GM21360 (cell line): ENCODE results near the gene OLA1.

Source experiments
- ATAC-seq: cut with Tn5 transposase; IDR thresholded peaks from one replicate; pipeline ENCODE4 v1.9.1; 2021; ENCODE audit warnings: mild to moderate bottlenecking, moderate library complexity; ENCODE audit not compliant: unreplicated experiment

The OLA1 gene

DNA sequence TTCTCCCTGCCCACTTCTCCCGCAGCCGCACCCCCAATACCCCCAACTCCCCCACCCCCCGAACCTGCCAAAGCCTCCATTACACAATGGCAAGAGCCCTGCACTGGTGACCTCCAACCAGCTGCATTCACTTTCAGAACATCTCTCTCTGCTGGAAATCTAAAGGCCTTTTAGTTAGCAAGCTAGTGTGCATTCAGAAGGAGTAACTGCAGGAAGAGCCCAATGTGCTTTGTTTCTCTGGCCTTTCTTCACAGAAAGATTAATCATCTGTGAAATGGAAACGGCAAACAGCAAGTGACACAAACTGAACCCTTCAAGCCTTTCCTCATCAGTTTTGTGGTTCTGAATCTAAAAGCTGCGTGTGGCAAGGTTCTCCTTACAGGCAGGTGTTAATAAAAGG, 124.2 kb downstream of the OLA1 start:
- ATAC-seq, result no peak

DNA sequence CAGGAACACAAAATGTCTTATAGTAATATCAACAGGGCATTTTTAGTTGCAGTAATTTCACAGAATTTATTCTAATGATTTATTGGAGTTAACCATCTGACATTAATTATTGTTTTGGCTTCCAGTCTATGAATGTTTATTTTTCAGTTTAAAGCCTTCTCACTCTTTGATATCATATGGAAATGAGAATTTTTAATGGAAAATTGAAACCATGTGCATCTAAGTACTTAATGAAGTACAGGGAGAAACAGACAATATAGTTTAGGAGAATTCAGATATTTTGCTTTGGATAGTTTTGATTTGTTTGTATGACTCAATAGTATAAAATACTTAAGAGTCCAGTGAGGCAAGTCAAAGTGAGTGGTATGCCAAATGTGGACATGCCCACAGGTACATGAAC, 126.1 kb downstream of the OLA1 start:
- ATAC-seq, result no peak

- no peak for ATAC-seq
These were observed 126.7 kb downstream of the OLA1 start for GRCh38 chr2:174121612-174122011.

DNA sequence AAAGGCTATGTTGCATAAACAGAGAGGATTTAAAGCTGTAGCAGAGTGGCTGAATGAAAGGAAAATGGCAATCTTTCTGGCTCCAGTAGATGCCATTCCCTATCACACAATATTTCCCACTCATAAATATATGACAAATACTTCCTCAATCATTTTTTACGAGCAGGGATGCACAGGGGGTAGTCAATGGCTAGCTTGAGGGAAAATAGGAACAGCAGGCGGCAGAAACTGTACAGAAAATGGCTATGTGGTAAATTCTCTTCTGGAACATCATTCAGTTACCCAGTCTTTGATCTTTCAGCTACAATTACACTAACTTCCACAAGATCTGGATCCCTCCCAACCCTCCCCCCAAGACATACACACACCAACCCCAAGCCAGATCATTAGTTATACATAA, 127.2 kb downstream of the OLA1 start:
- no peak for ATAC-seq

DNA sequence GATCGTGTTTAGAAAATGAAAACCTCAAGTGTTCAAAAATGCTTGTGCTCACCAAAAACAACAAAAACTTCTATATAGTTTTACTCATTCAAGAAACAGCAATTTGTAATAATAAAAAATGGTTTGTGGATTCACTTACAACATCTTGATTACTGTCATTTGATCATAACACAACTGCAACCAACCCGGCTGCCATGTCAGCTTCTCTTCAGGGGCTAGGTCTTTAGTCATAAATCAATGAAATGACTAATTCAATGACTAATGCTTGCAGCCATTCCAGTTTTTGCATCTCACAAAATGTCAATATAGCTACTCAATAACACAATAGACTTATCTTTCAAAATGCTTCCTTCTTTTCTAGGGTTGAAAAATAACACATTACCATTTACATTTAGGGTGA, 128.0 kb downstream of the OLA1 start:
- ATAC-seq, result no peak

DNA sequence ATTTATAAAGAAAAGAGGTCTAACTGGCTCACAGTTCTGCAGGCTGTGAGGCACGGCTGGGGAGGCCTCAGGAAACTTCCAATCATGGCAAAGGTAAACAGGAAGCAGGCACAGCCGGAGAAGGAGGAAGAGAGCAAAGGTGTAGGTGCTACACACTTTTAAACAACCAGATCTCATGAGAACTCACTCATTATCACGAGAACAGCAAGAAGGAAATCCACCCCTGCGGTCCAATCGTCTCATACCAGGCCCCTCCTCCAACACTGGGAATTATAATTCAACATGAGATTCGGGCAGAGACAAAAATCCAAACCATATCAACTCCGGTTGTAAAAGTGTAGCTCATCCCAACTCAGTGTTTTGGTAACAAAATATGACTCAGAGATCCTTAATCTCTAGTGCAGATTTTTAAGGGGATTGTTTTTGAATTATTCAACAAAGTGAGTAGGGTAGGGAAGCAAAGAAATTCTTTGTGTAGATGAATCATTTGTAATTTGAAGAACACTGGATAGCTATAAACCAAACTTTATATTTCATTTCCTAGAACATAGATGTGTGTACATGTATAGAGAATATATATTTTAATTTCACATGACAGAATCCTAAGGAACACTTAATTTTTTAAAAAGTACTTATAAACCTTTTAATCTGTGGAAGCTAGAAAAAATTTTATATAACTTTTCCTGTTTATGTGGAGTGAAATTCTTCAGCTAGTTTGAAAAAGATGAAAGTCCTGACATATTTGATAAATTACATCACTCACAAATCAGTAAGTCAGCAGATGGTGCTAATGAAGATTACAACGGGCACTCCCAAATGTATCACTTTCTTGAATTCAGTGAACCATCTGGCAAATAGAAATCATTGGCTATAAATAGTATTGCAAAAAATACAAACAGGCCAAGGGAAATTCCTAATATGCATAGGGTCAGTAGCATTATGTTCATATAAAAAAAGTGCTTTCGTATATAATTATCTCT, 130.1 kb downstream of the OLA1 start:
- no peak for ATAC-seq

- ATAC-seq, result no peak
These were observed 136.3 kb downstream of the OLA1 start for GRCh38 chr2:174112073-174112472.

- ATAC-seq, result no peak
These were observed 139.8 kb downstream of the OLA1 start for GRCh38 chr2:174108579-174108978.

DNA sequence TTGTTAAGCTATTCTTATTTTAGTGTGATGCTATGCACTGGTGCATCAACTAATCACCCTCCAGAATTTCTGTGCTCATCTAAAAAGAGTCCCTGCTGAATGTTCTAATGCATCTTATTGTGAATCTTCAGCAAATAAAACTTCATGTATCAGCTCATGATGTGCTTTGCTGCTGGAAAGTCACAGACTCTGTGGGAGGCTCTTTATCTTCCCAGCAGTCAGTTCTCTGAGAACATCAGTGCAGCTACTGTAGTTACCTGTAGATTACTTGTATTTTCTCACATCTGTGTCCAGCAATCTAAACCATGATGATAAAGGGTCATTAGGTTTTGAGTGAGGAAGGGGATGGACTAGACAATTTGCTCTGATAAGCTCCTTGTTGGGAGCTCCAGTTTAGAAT, 141.6 kb downstream of the OLA1 start:
- ATAC-seq, result no peak

GRCh38 chr2:174094542-174094941, 153.8 kb downstream of the OLA1 start:
- no peak for ATAC-seq

DNA sequence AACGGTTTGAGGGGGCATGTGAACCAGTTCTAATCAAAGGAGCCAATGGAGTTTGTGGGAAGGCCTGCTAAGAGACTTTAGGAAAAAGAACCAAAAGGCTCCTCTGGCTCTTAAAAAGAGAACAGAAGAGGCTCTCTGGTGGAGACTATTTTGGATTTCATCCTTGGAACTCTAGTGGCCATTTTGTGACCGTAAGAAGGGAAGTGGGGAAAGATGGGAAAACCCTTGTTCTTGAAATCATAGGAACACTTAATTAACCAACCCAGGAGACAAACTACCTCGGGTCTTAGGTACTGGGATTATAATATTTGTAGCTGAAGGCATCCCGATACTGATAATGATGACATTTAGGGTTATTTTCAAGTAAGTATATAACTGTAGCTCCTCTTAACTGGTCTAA, 157.9 kb downstream of the OLA1 start:
- no peak for ATAC-seq

DNA sequence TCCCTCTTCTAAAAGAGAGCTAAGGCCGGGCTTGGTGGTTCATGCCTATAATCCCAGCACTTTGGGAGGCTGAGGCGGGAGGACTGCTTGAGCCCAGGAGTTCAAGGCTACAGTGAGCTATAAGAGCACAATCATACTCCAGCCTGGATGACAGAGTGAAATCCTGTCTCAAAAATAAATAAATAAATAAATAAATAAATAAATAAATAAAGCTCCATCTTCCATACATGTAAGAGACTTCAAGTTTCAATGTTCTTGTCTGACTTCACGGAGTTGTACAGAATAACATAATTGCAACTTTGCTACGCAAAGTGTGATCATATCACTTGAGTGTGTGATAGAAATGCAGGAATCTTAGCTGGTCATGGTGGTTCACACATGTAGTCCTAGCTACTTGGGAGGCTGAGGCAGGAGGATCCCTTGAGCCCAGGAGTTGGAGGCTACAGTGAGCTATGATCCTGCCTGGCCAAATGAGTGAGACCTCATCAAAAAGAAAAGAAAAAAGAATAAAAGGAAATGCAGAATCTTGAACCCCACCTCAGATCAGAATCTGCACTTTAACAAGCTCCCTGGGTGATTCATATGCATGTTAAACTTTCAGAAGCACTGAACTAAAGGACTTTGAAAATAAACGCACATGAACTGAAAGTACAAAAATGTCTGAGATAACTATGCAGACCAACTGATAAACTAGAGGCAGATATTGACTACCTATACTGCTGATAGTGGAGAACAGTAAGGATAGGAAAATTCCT, 159.4 kb downstream of the OLA1 start:
- ATAC-seq, result no peak

GRCh38 chr2:174086708-174087107, 161.6 kb downstream of the OLA1 start:
- no peak for ATAC-seq

DNA sequence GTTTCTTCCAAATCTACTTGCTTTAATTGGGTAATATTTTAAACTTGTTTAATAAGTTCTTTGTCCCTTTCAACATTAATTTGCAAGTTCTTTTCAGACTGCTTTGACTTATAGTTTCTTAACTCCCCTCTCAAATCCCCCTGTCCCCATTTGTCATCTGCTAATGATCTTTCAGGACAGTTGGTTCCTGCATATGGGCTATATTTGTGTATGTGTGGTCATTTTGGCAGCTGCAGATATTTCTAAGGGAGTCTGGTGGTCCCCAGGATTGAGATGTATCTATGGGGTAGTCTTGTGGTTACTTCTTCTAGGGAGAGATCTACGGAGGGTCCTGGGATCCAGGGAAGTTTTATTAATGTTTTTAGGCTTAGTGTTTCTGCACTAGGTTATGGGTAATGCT, 162.6 kb downstream of the OLA1 start:
- ATAC-seq, result no peak

DNA sequence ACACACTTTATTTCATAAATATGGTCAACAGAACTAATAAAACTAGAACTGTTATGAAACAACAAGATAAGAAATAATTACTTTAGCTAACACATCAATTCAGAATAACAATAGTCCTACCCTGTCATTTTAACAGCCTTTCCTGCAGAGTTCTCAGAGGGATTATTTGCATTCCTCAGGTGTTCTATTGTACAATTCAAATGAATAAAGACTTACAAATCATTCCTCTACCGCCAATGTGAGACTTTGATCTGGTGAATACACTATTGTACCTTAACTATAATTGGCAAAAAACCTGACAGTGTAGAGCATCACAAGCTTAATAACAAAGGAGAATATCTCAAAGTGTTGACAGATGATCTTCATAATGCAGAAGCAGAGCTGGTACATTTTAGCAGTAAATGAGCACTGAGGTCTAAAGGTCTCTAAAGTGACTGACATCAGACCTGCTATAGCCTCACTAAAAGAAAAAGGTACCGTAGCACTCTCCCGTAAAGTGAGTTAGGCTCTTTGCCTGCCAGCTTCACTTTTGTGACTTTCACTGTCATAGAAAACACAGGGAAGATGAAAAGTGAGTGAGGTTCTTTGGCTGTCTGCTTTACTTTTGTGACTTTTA, 164.4 kb downstream of the OLA1 start:
- no peak for ATAC-seq

DNA sequence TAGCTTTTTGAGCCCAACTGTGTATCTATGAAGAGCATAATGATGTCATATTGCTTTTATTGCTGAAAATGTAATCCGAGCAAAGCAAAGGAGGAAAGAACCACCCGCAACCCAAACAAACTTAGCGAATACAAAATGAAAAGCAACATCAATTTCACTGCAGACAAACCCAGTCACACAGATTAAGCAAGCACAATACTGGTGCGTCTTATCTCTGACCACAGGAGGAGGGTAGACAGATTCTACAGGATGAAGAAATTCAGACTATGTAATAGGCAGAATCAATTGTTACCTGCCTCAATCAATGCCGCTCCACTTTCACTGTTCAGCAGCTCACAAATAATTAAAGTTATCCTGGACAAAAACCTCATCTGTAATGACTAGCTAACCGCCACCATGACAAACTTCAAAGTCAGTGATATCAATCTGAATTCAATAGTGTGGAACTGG, 167.6 kb downstream of the OLA1 start:
- ATAC-seq, result no peak

GRCh38 chr2:174078275-174078674, 170.1 kb downstream of the OLA1 start:
- ATAC-seq, result no peak

DNA sequence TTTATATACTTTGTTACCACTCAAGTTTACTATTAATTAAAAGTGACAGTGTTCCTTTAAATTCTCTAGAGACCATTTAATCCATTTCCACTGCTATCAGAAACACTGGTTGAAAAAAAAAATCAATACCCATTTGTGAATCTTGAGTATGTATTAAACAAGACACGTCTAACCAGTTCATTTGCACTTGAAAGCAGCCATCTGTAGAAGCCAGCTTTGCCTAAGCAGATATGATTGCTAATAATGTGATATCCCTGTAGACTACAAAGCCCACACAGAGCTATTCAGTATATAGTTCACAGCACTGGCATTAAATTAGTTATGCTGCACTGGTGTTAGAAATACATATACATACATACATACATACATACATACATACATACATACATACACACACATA, 171.4 kb downstream of the OLA1 start:
- ATAC-seq, result no peak

- no peak for ATAC-seq
These were observed 172.3 kb downstream of the OLA1 start for GRCh38 chr2:174076040-174076439.

DNA sequence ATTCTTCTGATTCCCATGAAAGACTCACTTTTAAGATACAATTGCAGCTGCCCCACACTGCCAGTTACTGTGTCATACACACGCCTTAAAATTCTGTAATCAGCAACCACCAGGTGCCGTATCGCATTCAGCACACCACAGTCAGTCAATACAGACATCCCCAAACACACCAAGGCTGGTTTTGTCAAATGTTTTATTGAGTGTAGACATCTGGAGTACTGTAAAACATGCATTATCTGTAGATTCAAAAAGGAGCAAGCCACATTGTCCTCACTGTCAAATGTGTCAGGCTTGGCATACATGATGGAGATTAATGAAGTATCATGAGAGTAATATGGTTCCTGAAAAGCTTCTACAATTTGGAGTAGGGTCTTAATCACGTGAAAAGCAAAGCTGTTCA, 173.5 kb downstream of the OLA1 start:
- no peak for ATAC-seq

DNA sequence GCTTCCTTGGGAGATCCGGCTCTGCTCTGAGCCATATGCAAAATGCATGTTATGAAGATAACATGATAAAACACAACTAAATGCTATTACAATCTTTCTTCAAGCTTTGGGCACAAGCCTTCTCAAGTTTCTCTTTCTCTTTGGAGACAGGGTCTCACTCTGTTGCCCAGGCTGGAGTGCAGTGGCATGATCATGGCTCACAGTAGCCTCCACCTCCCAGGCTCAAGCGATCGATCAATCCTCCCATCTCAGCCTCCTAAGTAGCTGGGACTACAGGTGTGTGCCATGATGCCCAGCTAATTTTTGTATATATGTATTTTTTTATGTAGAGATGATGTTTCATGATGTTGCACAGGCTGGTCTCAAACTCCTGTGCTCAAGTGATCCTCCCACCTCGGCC, 175.5 kb downstream of the OLA1 start:
- no peak for ATAC-seq

DNA sequence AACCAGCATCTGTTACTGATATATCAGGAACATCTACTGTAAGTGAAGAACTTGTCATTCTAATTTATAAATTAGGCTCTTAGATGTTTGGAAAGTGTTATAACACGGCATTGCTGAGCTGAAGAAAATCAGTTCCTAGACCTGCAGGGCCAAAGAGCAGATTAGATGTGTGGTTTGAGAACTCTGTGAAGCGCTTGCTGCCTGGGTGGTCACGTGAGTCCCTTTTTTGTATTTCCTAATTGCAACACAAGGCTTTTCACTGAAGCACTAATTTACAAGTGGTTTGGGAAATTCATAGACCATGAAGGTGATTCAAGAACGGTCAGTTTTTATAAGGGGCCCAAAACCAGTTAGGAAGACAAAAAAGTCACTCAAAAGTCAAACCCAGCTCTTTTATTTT, 176.3 kb downstream of the OLA1 start:
- no peak for ATAC-seq
